GM06990 (cell line): ENCODE data around the gene CDC20.

ENCODE experiments used
- DNase-seq: peaks from one replicate; pipeline ENCODE4 v3.0.0-alpha.2; 2011; ENCODE audit not compliant: insufficient read length; ENCODE audit errors: extremely low read depth
- H3K27me3 ChIP-seq: replicated peaks from 2 replicates; pipeline ENCODE4 v1.6.0; 2011; ENCODE audit warnings: low read length; ENCODE audit not compliant: control insufficient read depth, insufficient read depth
- H3K36me3 ChIP-seq: 2 replicates; pipeline ENCODE4 v1.5.1; 2011; ENCODE audit warnings: low read length; ENCODE audit not compliant: control insufficient read depth, insufficient read depth
- H3K4me3 ChIP-seq: replicated peaks from 2 replicates; pipeline ENCODE4 v1.5.1; 2011; ENCODE audit warnings: low read depth, mild to moderate bottlenecking, control low read depth, low read length
- TF ChIP-seq, protein P1 (sequence below): IDR thresholded peaks from 2 replicates; pipeline ENCODE4 v1.5.1; 2011; ENCODE audit warnings: low read length, control low read depth, mild to moderate bottlenecking, inconsistent platforms; ENCODE audit not compliant: insufficient read depth, poor library complexity, severe bottlenecking

The CDC20 gene

DNA sequence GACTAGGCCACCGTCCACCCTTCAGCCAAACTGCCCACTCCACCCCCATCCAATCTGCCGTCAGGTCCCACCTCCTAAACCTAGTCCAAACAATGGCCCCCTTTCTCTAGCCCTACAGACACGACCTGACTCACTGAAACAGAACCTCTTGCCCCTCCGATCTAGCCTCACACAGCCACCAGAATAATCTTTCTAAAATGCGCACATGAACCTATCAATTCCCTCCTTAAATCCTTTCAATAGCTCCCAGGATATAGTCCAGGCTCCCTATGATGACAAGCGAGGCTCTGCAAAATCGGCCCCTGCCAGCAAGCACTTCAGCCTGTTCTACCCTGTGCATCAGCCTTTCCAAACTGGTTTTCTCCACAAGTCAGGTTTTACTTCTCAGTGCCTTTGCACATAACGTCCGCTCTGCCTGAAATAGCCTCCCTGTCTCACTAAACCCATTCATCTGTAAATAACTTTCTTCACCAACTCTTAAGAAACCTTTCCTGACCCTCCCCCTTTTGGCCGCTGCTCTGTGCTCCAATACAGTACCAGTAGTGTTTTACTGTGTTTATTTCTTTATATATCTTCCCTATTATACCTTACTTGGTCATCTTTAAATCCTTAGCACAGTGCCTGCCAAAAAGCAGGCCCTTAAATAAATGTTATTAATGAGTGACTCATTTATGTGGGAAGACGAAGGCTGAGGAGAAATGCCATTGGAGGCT lies 9.0 kb upstream of the CDC20 start:
- no peak overlapping the region for H3K4me3 ChIP-seq
- H3K27me3 ChIP-seq: no peaks in the 10 kb centered on the region
- no peak for DNase-seq
- H3K36me3 ChIP-seq: no peaks in the 10 kb centered on the region
- TF ChIP-seq, protein P1, sequence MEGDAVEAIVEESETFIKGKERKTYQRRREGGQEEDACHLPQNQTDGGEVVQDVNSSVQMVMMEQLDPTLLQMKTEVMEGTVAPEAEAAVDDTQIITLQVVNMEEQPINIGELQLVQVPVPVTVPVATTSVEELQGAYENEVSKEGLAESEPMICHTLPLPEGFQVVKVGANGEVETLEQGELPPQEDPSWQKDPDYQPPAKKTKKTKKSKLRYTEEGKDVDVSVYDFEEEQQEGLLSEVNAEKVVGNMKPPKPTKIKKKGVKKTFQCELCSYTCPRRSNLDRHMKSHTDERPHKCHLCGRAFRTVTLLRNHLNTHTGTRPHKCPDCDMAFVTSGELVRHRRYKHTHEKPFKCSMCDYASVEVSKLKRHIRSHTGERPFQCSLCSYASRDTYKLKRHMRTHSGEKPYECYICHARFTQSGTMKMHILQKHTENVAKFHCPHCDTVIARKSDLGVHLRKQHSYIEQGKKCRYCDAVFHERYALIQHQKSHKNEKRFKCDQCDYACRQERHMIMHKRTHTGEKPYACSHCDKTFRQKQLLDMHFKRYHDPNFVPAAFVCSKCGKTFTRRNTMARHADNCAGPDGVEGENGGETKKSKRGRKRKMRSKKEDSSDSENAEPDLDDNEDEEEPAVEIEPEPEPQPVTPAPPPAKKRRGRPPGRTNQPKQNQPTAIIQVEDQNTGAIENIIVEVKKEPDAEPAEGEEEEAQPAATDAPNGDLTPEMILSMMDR: no peak

DNA sequence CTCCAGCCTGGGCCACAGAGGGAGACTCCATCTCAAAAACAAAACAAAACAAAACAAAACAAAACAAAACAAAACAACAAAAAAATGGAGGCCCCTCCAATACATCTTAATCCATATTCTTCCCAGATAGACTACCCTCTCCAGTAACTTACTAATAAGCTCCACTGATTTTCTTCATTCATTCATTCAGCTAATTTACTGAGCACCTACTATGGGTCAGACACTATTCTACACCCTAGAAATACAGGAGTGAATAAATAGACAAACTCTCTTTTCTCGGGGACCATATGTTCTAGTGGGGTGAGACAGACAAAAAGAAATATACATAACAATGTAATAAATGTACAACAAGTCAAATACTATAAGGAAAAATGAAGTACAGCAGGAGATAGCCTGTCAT lies 7.8 kb upstream of the CDC20 start:
- no peak for DNase-seq
- TF ChIP-seq, protein P1: no peak
- Histone ChIP-seq H3K36me3 (no peaks in the 10 kb centered on the region), H3K27me3 (no peaks in the 10 kb centered on the region), H3K4me3 (no peak overlapping the region)

GRCh38 chr1:43351421-43352350 lies 7.1 kb upstream of the CDC20 start:
- Histone ChIP-seq H3K27me3 (no peaks in the 10 kb centered on the region), H3K4me3 (no peak overlapping the region), H3K36me3 (no peaks in the 10 kb centered on the region)
- TF ChIP-seq, protein P1: no peak
- DNase-seq: no peak

DNA sequence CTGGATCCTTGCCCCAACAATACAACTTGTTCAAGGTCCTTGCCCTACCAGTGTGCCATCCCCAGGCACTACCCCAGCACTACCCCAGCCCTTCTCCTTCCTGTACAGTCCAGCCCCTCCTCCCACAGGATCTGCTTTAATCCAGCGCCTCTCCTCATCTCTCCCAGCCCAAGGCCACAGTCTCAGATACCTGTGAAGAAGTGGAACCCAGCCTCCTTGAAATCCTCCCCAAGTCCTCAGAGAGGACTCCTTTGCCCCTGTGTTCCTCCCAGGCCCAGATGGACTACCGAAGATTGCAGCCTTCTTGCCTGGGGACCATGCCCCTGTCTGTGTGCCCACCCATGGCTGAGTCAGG lies 6.5 kb upstream of the CDC20 start:
- H3K27me3 ChIP-seq: no peaks in the 10 kb centered on the region
- DNase-seq: no peak
- TF ChIP-seq, protein P1: no peak

GRCh38 chr1:43352881-43353280 lies 5.9 kb upstream of the CDC20 start:
- no peaks in the 10 kb centered on the region for H3K36me3 ChIP-seq
- TF ChIP-seq, protein P1: no peak
- H3K27me3 ChIP-seq: no peaks in the 10 kb centered on the region
- DNase-seq: no peak
- H3K4me3 ChIP-seq: no peak overlapping the region

More for the DNA sequence above, 6.5 kb upstream of the CDC20 start:
- H3K4me3 ChIP-seq: no peak overlapping the region
- H3K36me3 ChIP-seq: no peaks in the 10 kb centered on the region
